PC-3 (cell line): ENCODE data around the gene LDLR.

ENCODE experiments used
- CTCF ChIP-seq: fragments of 300-600 bp; sonication (generic); conservative IDR thresholded peaks from 2 replicates; pipeline ENCODE4 v1.5.1; 2017; ENCODE audit warnings: antibody characterized with exemption, low read depth, mild to moderate bottlenecking, low read length
- EZH2 ChIP-seq: fragments of 300-600 bp; sonication (generic); IDR thresholded peaks from one replicate; pipeline ENCODE4 v1.6.1; 2017; ENCODE audit warnings: antibody characterized with exemption, mild to moderate bottlenecking, low read length; ENCODE audit not compliant: unreplicated experiment
- EZH2phosphoT487 ChIP-seq: fragments of 300-600 bp; sonication (generic); IDR thresholded peaks from 2 replicates; pipeline ENCODE4 v1.6.1; 2018; ENCODE audit warnings: mild to moderate bottlenecking, antibody characterized with exemption, low read length, borderline replicate concordance

- TF ChIP-seq CTCF: no peak
- TF ChIP-seq EZH2: no peak
- TF ChIP-seq EZH2phosphoT487: no peak
These were observed 5.2 kb downstream of the LDLR start for GRCh38 chr19:11094520-11094894.
